GM19099 (cell line): ENCODE measurements around the gene CYP4F3.

Source experiments
- POLR2A ChIP-seq: IDR thresholded peaks from 3 replicates; pipeline ENCODE4 v1.6.1; 2011; ENCODE audit warnings: low read depth; ENCODE audit not compliant: insufficient read length; ENCODE audit errors: extremely low read depth

CYP4F3 gene

GRCh38 chr19:15651791-15652190 is 11.1 kb downstream of the CYP4F3 start:
- no peak for TF ChIP-seq POLR2A

GRCh38 chr19:15652559-15653278 is 12.0 kb downstream of the CYP4F3 start:
- TF ChIP-seq POLR2A = no peak

- TF ChIP-seq POLR2A = no peak
These were observed 15.8 kb downstream of the CYP4F3 start for GRCh38 chr19:15656467-15656866.

- no peak for TF ChIP-seq POLR2A
These were observed 22.6 kb downstream of the CYP4F3 start for GRCh38 chr19:15663247-15663646.

GRCh38 chr19:15666186-15666585 is 25.5 kb downstream of the CYP4F3 start:
- TF ChIP-seq POLR2A = no peak

- no peak for TF ChIP-seq POLR2A
These were observed 26.2 kb downstream of the CYP4F3 start for GRCh38 chr19:15666883-15667282.

GRCh38 chr19:15669440-15669839 is 28.7 kb downstream of the CYP4F3 start:
- TF ChIP-seq POLR2A = no peak

GRCh38 chr19:15669891-15670290 is 29.2 kb downstream of the CYP4F3 start:
- TF ChIP-seq POLR2A = no peak

GRCh38 chr19:15671237-15671821 is 30.6 kb downstream of the CYP4F3 start:
- TF ChIP-seq POLR2A = no peak

- no peak for TF ChIP-seq POLR2A
These were observed 31.3 kb downstream of the CYP4F3 start for GRCh38 chr19:15671891-15672579.

GRCh38 chr19:15672580-15673175 is 32.0 kb downstream of the CYP4F3 start, which contains the start of gene CYP4F12:
TSS of gene CYP4F12 (plus strand) at chr19:15673087. CDS start at chr19:15673530, 443 bp downstream.
- TF ChIP-seq POLR2A = no peak

- TF ChIP-seq POLR2A = no peak
These were observed 32.5 kb downstream of the CYP4F3 start for GRCh38 chr19:15673176-15673654.

- no peak for TF ChIP-seq POLR2A
These were observed 34.9 kb downstream of the CYP4F3 start for GRCh38 chr19:15675560-15675959.

- no peak for TF ChIP-seq POLR2A
These were observed 38.4 kb downstream of the CYP4F3 start for GRCh38 chr19:15679089-15679488.
